AG04450 (cell line): ENCODE measurements around the gene CYRIA. TPM values are rescaled to one million over a fixed set of nuclear protein-coding genes. Genes with fewer than 3 reads are reported as not detected.

ENCODE experiments used
- CTCF ChIA-PET: fragments of 300-600, 350-600 bp; formaldehyde crosslinking; extraction: SDS; loops from one replicate; lab custom pipeline; 2022; ENCODE audit warnings: antibody characterized with exemption, inconsistent platforms; lab: Charles Lee
- POLR2A ChIA-PET: fragments of 350-600 bp; formaldehyde crosslinking; extraction: SDS; loops from one replicate; lab custom pipeline; 2021; ENCODE audit warnings: antibody characterized with exemption, inconsistent platforms; lab: Yijun Ruan, JAX
- DNase-seq: peaks from one replicate; pipeline ENCODE4 v3.0.0-alpha.2; 2011; ENCODE audit warnings: low read depth, low spot score
- H3K27ac ChIP-seq: one replicate; pipeline ENCODE4 v1.5.1; 2012; ENCODE audit warnings: low read depth, low read length, control low read depth
- H3K27me3 ChIP-seq: one replicate; pipeline ENCODE4 v1.6.0; 2012; ENCODE audit warnings: low read length; ENCODE audit not compliant: control insufficient read depth, insufficient read depth
- H3K4me3 ChIP-seq: 2 replicates; pipeline ENCODE4 v1.5.1; 2011; ENCODE audit warnings: mild to moderate bottlenecking, low read depth, low read length, control low read depth
- H3K9me3 ChIP-seq: 2 replicates; pipeline ENCODE4 v1.5.1; 2012; ENCODE audit warnings: low read length; ENCODE audit not compliant: control insufficient read depth, insufficient read depth
- CTCF ChIP-seq: IDR thresholded peaks from 2 replicates; pipeline ENCODE4 v1.5.1; 2011; ENCODE audit warnings: low read depth, low read length, control low read depth, inconsistent platforms
- polyA plus RNA-seq: library from polyadenylated mRNA; depleted of rRNA; stranded (reverse); fragments of >200 nt; gene quantifications from 2 replicates; pipeline ENCODE4 v1.2.3, GENCODE V29; 2011

CYRIA gene
- polyA plus RNA-seq, 1 experiment, result 3.7 TPM

DNA sequence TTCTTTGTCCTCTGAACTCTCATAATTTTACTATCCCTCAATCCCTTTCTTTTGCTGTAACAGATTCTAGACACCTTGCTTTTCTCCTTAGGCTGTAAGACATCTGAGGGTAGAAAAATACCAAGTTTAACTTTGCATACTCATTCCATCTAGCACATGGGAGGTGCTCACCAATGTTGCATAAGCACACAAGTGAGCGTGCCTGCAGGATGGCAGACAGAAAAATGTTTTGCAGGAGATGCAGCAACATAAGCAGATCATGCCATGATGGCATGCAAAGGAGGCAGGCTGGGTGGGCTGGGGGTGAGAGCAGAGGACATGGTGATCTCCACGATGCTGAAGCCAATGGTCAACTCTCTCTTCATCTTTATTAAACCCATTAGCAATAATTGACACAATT is 24.1 kb downstream of the CYRIA start:
- no peak overlapping the region for H3K27ac ChIP-seq
- H3K4me3 ChIP-seq, result no peak overlapping the region
- no peaks in the 10 kb centered on the region for H3K9me3 ChIP-seq
- ChIA-PET POLR2A (no interaction called here), CTCF (interaction anchor here (0.7 kb wide), 1 partner anchor 32 kb away, joined by 3 read pairs; no protein-coding TSS in a partner anchor)
- TF ChIP-seq CTCF, result no peak
- H3K27me3 ChIP-seq, result no peaks in the 10 kb centered on the region
- DNase-seq, result no peak

DNA sequence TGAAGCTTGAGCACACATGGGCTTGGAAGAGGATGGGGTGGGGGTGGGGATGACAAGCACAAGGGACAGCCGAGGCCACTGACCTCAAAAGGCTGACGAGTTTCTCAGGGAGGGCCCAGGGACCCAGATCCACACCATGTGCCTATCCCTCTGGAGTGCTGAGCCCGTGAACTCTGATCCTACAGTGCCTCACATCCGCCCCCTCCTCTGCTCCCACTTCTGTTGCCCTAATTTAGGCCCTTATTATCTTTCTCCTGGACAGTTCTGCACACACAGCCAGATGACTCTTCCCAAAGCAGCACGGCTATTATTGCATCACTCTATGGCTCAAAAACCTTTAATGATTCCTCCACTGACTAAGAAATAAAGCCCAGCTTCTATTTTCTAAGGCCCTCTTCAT is 24.8 kb downstream of the CYRIA start:
- DNase-seq, result no peak
- no peaks in the 10 kb centered on the region for H3K27me3 ChIP-seq
- H3K9me3 ChIP-seq, result no peaks in the 10 kb centered on the region
- H3K4me3 ChIP-seq, result no peak overlapping the region
- POLR2A ChIA-PET, result no interaction called here
- no peak overlapping the region for H3K27ac ChIP-seq
- CTCF ChIA-PET, result interaction anchor here (1.9 kb wide), 1 partner anchor 32 kb away, joined by 5 read pairs; no protein-coding TSS in a partner anchor
- TF ChIP-seq CTCF, result no peak

DNA sequence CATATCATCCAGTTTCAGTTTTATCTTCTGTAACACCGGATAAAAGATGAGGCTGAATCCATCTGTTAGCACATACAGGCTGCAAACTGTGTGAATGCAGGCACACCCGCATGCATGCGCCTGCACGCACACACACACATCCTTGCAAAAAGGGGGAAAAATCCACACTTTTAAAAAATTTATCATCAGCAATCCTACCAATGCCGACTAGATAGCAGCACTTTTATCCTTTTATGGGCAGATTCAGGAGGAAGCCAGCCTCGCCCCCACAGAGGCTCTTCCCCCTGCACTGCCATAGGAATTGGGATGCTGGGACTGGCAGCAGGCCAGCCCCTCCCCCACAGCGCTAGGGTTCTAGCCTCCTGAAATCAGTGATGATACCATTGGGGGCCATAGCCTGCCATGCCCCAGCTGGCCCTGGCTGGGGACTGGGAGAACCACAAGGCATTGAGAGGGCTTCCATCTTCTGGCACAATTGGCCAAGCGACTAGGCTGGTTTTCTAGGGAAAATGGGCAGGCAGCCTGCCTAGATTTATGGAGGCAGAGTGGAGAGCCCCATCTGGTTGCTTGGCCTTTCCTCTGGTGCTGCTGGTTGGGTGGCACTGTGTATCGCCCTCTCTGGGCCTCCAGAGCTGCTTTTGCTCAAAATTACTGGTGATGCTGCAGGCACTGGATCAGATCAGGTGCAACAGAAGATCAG is 25.5 kb downstream of the CYRIA start:
- no peak for TF ChIP-seq CTCF
- Histone ChIP-seq H3K9me3 (no peaks in the 10 kb centered on the region), H3K27me3 (no peaks in the 10 kb centered on the region), H3K4me3 (no peak overlapping the region), H3K27ac (no peak overlapping the region)
- CTCF ChIA-PET, result interaction anchor here (1.9 kb wide), 1 partner anchor 31 kb away, joined by 5 read pairs; no protein-coding TSS in a partner anchor
- DNase-seq, result no peak
- POLR2A ChIA-PET, result no interaction called here

- CTCF ChIA-PET, result interaction anchor here (1.9 kb wide), 1 partner anchor 31 kb away, joined by 5 read pairs; no protein-coding TSS in a partner anchor
- POLR2A ChIA-PET, result no interaction called here
- Histone ChIP-seq H3K4me3 (no peak overlapping the region), H3K27ac (no peak overlapping the region), H3K27me3 (no peaks in the 10 kb centered on the region), H3K9me3 (no peaks in the 10 kb centered on the region)
- no peak for TF ChIP-seq CTCF
- no peak for DNase-seq
Observed at GRCh38 chr2:16639431-16639830, 26.2 kb downstream of the CYRIA start.

DNA sequence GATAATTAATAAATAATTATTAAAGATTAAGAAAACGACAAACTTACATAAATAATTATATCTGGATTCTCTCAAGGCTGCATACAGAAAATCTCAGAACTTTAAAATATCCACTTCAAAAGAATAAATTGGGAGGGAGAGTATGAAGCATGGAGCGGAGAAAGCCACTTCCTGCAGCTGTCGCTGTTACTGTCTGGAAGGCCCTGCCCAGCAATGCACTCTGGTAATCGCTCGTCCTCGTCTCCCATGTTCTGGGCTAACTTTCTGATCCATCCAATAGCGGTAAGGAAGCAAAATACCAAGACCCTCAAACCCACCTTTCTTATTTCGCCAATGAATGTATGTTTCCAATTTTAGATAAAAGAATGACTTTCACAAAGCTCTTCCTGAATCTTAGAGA is 26.7 kb downstream of the CYRIA start:
- CTCF ChIA-PET, result interaction anchor here (0.6 to 1.9 kb wide), 2 partner anchors 30 to 959 kb away, joined by 3 to 5 read pairs; no protein-coding TSS in a partner anchor
- Histone ChIP-seq H3K27me3 (no peaks in the 10 kb centered on the region), H3K9me3 (no peaks in the 10 kb centered on the region), H3K27ac (no peak overlapping the region), H3K4me3 (no peak overlapping the region)
- TF ChIP-seq CTCF, result no peak
- DNase-seq, result no peak
- POLR2A ChIA-PET, result no interaction called here
